Transverse colon (tissue), 4 donors: ENCODE data around the gene FXYD7. TPM values are rescaled to one million over a fixed set of nuclear protein-coding genes. Genes with fewer than 3 reads are reported as not detected.

Experiments
- DNase-seq: peaks from one replicate; pipeline ENCODE4 v3.0.0-alpha.2; 2019
- H3K27ac ChIP-seq, 4 donors: fragments of 200-600 bp; sonication (generic); 2 replicates each; pipeline ENCODE4 v1.5.1; 2016 to 2018; ENCODE audit warnings: inconsistent platforms in 4 of 4
- H3K27me3 ChIP-seq: fragments of 200-600 bp; sonication (generic); 2 replicates; pipeline ENCODE4 v1.5.1; 2017; ENCODE audit warnings: inconsistent platforms
- H3K36me3 ChIP-seq, 4 donors: fragments of 200-600 bp; sonication (generic); 2 replicates each; pipeline ENCODE4 v1.5.1; 2017 to 2019; ENCODE audit warnings: inconsistent platforms in 4 of 4
- H3K4me1 ChIP-seq, 4 donors: fragments of 200-600 bp; sonication (generic); 2 replicates each; pipeline ENCODE4 v1.5.1; 2017 to 2020; ENCODE audit warnings: inconsistent platforms in 4 of 4
- H3K4me3 ChIP-seq, 4 donors: fragments of 200-600 bp; sonication (generic); 1 replicate in 1 of 4; 2 replicates in 3 of 4; pipeline versions ENCODE4 v1.5.1 to v1.6.1; 2017 to 2019; ENCODE audit warnings: inconsistent platforms in 4 of 4
- H3K9me3 ChIP-seq, 2 donors: fragments of 200-600 bp; sonication (generic); 2 replicates each; pipeline ENCODE4 v1.5.1; 2017 to 2019; ENCODE audit warnings: inconsistent platforms in 2 of 2
- EP300 ChIP-seq: sonication (generic); formaldehyde crosslinking; IDR thresholded peaks from one replicate; pipeline ENCODE4 v1.6.1; 2017; ENCODE audit warnings: antibody characterized with exemption, low read depth
- POLR2A ChIP-seq: fragments of 450-650 bp; IDR thresholded peaks from one replicate; pipeline ENCODE4 v1.6.1; 2016; ENCODE audit warnings: antibody characterized with exemption, mild to moderate bottlenecking, moderate library complexity
- POLR2AphosphoS5 ChIP-seq, 3 donors: sonication (generic); formaldehyde crosslinking; IDR thresholded peaks; one replicate each; pipeline ENCODE4 v1.6.1; 2016; ENCODE audit warnings: antibody characterized with exemption in 3 of 3
- WGBS, 2 donors: methylation state at CpG; one replicate each; pipeline ENCODE4 v1.1.5; 2018; ENCODE audit warnings: low coverage in 1 of 2; 5-methylcytosine and 5-hydroxymethylcytosine counted together
- in situ Hi-C, 4 donors: fragments of 200-750 bp; cut with MboI; loops; one replicate each; pipeline versions ENCODE4 v1.15.0 to v1.15.1; 2017; ENCODE audit warnings: low sequenced_read_pairs in 3 of 4, low pct_ligation_motif_present in 1 of 4, low pct_unique_long_range_greater_than_20kb in 1 of 4
- intact Hi-C: fragments of 100-400 bp; cut with DNase I; formaldehyde crosslinking; loops from one replicate; pipeline ENCODE4 v1.15.1; 2023; ENCODE audit warnings: low total_unique reads
- small RNA-seq, 4 donors: library from RNA; depleted of rRNA; stranded (forward); fragments of <200 nt; gene quantifications; one replicate each; pipeline ENCODE3, GENCODE V24; 2016
- total RNA-seq, 4 donors: library from RNA; depleted of rRNA; stranded (reverse); fragments of >200 nt; gene quantifications; one replicate each; pipeline ENCODE4 v1.1.0, GENCODE V29; 2016
- TF ChIP-seq, protein P1 (sequence below), 5 experiments: fragments of 200-600 bp in 3 of 5; fragments of 450-650 bp in 2 of 5; sonication (generic) in 3 of 5; IDR thresholded peaks; 1 replicate in 2 of 5; 2 replicates in 3 of 5; pipeline ENCODE4 v1.5.1; 2016 to 2017; ENCODE audit warnings: antibody characterized with exemption in 5 of 5, inconsistent platforms in 3 of 5, mild to moderate bottlenecking in 2 of 5, moderate library complexity in 1 of 5

The FXYD7 gene
- total RNA-seq, 4 donors from 2014 or later = not detected

DNA sequence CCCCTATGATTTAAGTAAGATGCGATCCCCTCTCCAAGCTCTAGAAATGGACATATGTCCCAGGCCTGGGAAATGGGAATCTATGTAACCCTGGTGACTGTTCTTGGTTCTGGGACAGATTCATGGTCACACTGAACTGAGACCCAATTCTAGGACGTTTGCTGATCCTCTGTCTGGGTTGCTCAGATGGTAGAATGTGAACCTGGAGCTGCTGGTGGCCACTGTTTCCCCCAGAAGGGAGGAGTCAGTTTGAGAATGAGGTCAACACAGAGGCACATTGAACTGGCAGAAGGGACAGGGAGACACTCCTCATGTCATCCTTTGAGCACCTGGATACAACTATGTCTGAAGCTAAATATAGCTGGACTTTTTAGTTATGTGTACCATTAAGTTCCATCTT, 56.4 kb downstream of the FXYD7 start:
- 78% methylated on average over 2 of the region's 2 CpGs; no CpG with 5 or more reads in 1 of the 2 donors for WGBS, 2 donors
- peaks cover 0 to under 1% (median 0%) of the 10 kb centered on the region in 4 donors for H3K4me1 ChIP-seq
- TF ChIP-seq POLR2AphosphoS5 (IDR thresholded peaks at IDR 0.05) (no peak), POLR2A (no peak), EP300 (no peak)
- TF ChIP-seq, protein P1, sequence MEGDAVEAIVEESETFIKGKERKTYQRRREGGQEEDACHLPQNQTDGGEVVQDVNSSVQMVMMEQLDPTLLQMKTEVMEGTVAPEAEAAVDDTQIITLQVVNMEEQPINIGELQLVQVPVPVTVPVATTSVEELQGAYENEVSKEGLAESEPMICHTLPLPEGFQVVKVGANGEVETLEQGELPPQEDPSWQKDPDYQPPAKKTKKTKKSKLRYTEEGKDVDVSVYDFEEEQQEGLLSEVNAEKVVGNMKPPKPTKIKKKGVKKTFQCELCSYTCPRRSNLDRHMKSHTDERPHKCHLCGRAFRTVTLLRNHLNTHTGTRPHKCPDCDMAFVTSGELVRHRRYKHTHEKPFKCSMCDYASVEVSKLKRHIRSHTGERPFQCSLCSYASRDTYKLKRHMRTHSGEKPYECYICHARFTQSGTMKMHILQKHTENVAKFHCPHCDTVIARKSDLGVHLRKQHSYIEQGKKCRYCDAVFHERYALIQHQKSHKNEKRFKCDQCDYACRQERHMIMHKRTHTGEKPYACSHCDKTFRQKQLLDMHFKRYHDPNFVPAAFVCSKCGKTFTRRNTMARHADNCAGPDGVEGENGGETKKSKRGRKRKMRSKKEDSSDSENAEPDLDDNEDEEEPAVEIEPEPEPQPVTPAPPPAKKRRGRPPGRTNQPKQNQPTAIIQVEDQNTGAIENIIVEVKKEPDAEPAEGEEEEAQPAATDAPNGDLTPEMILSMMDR (IDR thresholded peaks at IDR 0.05) = no peak
- H3K36me3 ChIP-seq = no peaks in the 10 kb centered on the region
- intact Hi-C loops = no loop called here
- no peaks in the 10 kb centered on the region for H3K9me3 ChIP-seq
- H3K27me3 ChIP-seq = no peaks in the 10 kb centered on the region
- in situ Hi-C loops = no loop called here
- H3K4me3 ChIP-seq = no peak overlapping the region
- no peak for DNase-seq
- H3K27ac ChIP-seq = no peak overlapping the region

DNA sequence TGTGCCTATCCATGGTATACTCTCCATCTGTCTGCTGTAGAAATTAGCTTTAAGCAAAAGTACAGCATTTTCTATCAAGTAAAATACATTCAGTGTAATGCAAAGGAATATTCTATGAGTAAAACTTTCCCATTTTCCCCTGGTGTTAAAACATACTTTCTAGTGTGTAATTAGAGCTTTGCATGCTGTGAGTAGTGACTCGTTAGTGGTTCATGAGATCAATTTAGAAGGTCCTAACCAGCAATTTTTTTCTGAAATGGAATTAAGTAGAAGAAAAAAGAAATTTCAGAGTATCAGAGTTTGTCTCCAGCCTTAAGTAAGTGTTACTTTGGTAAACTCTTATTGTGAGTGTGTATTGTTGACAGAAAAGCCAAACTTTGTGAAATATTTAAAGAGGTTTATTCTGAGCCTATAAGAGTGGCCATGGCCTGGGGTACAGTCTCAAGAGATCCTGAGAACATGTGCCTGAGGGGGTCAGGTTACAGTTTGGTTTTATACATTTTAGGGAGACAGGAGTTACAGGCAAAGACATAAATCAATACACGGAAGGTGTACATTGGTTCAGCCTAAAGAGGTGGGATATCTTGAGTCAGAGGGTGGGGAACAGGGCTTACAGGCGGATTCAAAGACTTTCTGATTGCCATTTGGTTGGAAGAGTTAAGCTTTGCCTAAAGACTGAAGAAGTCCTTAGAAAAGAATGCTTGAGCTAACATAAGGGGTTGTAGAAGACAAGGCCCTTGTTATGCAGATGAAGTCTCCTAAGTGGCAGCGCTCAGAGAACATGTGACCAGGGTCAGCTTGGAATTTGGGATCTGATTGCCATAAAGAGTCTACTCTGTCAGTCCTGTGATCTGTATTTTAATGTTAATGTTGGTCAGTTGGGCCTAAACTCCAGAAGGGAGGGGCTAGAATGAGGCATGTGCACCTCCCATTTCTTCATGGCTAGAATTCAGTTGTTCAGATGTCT, 60.0 kb downstream of the FXYD7 start:
- Histone ChIP-seq H3K36me3 (no peaks in the 10 kb centered on the region), H3K4me1 (peaks cover 0 to 26% (median 0%) of the 10 kb centered on the region in 4 donors), H3K4me3 (no peak overlapping the region), H3K9me3 (no peaks in the 10 kb centered on the region), H3K27me3 (no peaks in the 10 kb centered on the region), H3K27ac (no peak overlapping the region)
- in situ Hi-C loops (no loop called here), intact Hi-C loops (no loop called here)
- WGBS, 2 donors = 80 to 81% methylated on average over 4 of the region's 4 CpGs
- TF ChIP-seq POLR2A (no peak), EP300 (no peak), POLR2AphosphoS5 (IDR thresholded peaks at IDR 0.05) (no peak)
- TF ChIP-seq, protein P1 (IDR thresholded peaks at IDR 0.05) = no peak
- no peak for DNase-seq

Small RNA genes within 50 kb of the gene (small RNA-seq; reads per million reads assigned to genes)
- 0 reads per million in 4 donors for gene AC020907.2

Other genes with a start within 250 kb of the FXYD7 start
- gene ZNF30, start 216.4 kb upstream of the FXYD7 start, total RNA-seq = 1 to 10 TPM in 2 of 4 donors, not detected in 2; 1.4 to 2.2 TPM
- gene ZNF792, start 179.0 kb upstream of the FXYD7 start, total RNA-seq = 1 to 10 TPM; 3.4 to 8.4 (median 6.5) TPM
- gene GRAMD1A, start 142.9 kb upstream of the FXYD7 start, total RNA-seq = 10 to 100 TPM; 14.2 to 32.1 (median 21.6) TPM
- 10 to 100 TPM in 1 of 4 donors, 1 to 10 TPM in 2, under 1 TPM in 1; 0.60 to 14.2 (median 3.2) TPM for gene SCN1B, start 112.8 kb upstream of the FXYD7 start, total RNA-seq
- gene HPN, start 101.5 kb upstream of the FXYD7 start, total RNA-seq = under 1 TPM in 2 of 4 donors, not detected in 2; 0.32 to 0.68 TPM
- 1,000 to 10,000 TPM; 1,678 to 4,641 (median 3,622) TPM for gene FXYD3, start 27.4 kb upstream of the FXYD7 start, total RNA-seq
- gene LGI4, start 8.2 kb upstream of the FXYD7 start, total RNA-seq = 10 to 100 TPM in 3 of 4 donors, 1 to 10 TPM in 1; 9.8 to 71.8 (median 25.9) TPM
- 10 to 100 TPM in 2 of 4 donors, not detected in 2; 10.6 to 29.2 TPM for gene FXYD1, start 4.4 kb upstream of the FXYD7 start, total RNA-seq
- gene FXYD5, start 11.5 kb downstream of the FXYD7 start, total RNA-seq = 10 to 100 TPM in 2 of 4 donors, 1 to 10 TPM in 2; 2.0 to 57.2 (median 15.1) TPM
- gene FAM187B, start 85.5 kb downstream of the FXYD7 start, total RNA-seq = not detected
- 100 to 1,000 TPM; 124 to 484 (median 330) TPM for gene LSR, start 105.7 kb downstream of the FXYD7 start, total RNA-seq
- 100 to 1,000 TPM in 3 of 4 donors, 10 to 100 TPM in 1; 95.9 to 207 (median 140) TPM for gene USF2, start 125.7 kb downstream of the FXYD7 start, total RNA-seq
- not detected for gene HAMP, start 139.3 kb downstream of the FXYD7 start, total RNA-seq
- gene MAG, start 148.9 kb downstream of the FXYD7 start, total RNA-seq = not detected
- 10 to 100 TPM in 2 of 4 donors, 1 to 10 TPM in 1, not detected in 1; 4.4 to 27.7 (median 21.1) TPM for gene CD22, start 185.9 kb downstream of the FXYD7 start, total RNA-seq
- gene FFAR1, start 204.6 kb downstream of the FXYD7 start, total RNA-seq = under 1 TPM in 1 of 4 donors, not detected in 3; 0.32 TPM
- gene FFAR3, start 215.2 kb downstream of the FXYD7 start, total RNA-seq = under 1 TPM in 1 of 4 donors, not detected in 3; 0.27 TPM
- gene GPR42, start 227.8 kb downstream of the FXYD7 start, total RNA-seq = not detected